HCT116 (cell line): ENCODE measurements around the gene RECQL5. TPM values are rescaled to one million over a fixed set of nuclear protein-coding genes. Genes with fewer than 3 reads are reported as not detected.
A peak's percentile ranks its signal among the peaks of the same experiment; 100 is the strongest.

Experiments used
- ATF3 ChIP-seq: IDR thresholded peaks from 2 replicates; pipeline ENCODE4 v1.6.1; 2012
- CBX3 ChIP-seq: IDR thresholded peaks from 2 replicates; pipeline ENCODE4 v1.6.1; 2012; ENCODE audit warnings: low read depth
- CTCF ChIP-seq, 3 experiments: fragments of 200-600 bp in 1 of 3; sonication (generic) in 1 of 3; IDR thresholded peaks in 2 of 3; conservative IDR thresholded peaks in 1 of 3; 2 replicates each; pipeline ENCODE4 v1.5.1; 2012 to 2017; ENCODE audit warnings: low read depth in 2 of 3, low read length in 2 of 3, antibody characterized with exemption in 1 of 3, borderline replicate concordance in 1 of 3, control low read depth in 1 of 3, mild to moderate bottlenecking in 1 of 3, mixed read lengths in 1 of 3, mixed run types in 1 of 3, moderate library complexity in 1 of 3; ENCODE audit not compliant: insufficient read depth in 1 of 3
- EZH2 ChIP-seq: fragments of 200-600 bp; sonication (generic); IDR thresholded peaks from 2 replicates; pipeline ENCODE4 v1.6.1; 2017; ENCODE audit warnings: antibody characterized with exemption, mixed run types
- JUND ChIP-seq: IDR thresholded peaks from 2 replicates; pipeline ENCODE4 v1.6.1; 2012
- TCF7L2 ChIP-seq: IDR thresholded peaks from 2 replicates; pipeline ENCODE4 v1.7.0; 2011; ENCODE audit warnings: borderline replicate concordance, inconsistent platforms; ENCODE audit not compliant: insufficient read depth, insufficient read length; ENCODE audit errors: extremely low read depth
- YY1 ChIP-seq: IDR thresholded peaks from 2 replicates; pipeline ENCODE4 v1.6.1; 2011; ENCODE audit warnings: low read length, low read depth, moderate library complexity, mild to moderate bottlenecking; ENCODE audit not compliant: insufficient replicate concordance; ENCODE audit errors: extremely low read depth
- ZNF274 ChIP-seq: fragments of 200-500 bp; sonication (Bioruptor generic); IDR thresholded peaks from 2 replicates; pipeline ENCODE4 v1.6.1; 2014; ENCODE audit warnings: mild to moderate bottlenecking, low read depth, low read length, inconsistent platforms
- total RNA-seq: library from RNA; stranded (reverse); gene quantifications from one replicate; pipeline ENCODE4 v1.2.1, GENCODE V29; 2021; ENCODE audit not compliant: unreplicated experiment
- TF ChIP-seq, protein P1 (sequence below): IDR thresholded peaks from 2 replicates; pipeline ENCODE4 v1.6.1; 2012; ENCODE audit warnings: low read depth

Gene RECQL5
- total RNA-seq, 1 experiment from 2014 or later, result 83.3 TPM

- TF ChIP-seq CTCF (IDR thresholded peaks at IDR 0.05 in 2 of 3, conservative IDR thresholded peaks at IDR 0.05 in 1 of 3; ENCODE audit: borderline replicate concordance in 1 of 3, insufficient read depth in 1 of 3, low read depth in 2 of 3, low read length in 2 of 3) (no peak), TCF7L2 (no peak), ZNF274 (no peak), EZH2 (no peak), JUND (peak; percentile 92), YY1 (peak; percentile 29), CBX3 (peak; percentile 93; the same call in 1 of the 2 replicates), ATF3 (no peak)
- TF ChIP-seq, protein P1, sequence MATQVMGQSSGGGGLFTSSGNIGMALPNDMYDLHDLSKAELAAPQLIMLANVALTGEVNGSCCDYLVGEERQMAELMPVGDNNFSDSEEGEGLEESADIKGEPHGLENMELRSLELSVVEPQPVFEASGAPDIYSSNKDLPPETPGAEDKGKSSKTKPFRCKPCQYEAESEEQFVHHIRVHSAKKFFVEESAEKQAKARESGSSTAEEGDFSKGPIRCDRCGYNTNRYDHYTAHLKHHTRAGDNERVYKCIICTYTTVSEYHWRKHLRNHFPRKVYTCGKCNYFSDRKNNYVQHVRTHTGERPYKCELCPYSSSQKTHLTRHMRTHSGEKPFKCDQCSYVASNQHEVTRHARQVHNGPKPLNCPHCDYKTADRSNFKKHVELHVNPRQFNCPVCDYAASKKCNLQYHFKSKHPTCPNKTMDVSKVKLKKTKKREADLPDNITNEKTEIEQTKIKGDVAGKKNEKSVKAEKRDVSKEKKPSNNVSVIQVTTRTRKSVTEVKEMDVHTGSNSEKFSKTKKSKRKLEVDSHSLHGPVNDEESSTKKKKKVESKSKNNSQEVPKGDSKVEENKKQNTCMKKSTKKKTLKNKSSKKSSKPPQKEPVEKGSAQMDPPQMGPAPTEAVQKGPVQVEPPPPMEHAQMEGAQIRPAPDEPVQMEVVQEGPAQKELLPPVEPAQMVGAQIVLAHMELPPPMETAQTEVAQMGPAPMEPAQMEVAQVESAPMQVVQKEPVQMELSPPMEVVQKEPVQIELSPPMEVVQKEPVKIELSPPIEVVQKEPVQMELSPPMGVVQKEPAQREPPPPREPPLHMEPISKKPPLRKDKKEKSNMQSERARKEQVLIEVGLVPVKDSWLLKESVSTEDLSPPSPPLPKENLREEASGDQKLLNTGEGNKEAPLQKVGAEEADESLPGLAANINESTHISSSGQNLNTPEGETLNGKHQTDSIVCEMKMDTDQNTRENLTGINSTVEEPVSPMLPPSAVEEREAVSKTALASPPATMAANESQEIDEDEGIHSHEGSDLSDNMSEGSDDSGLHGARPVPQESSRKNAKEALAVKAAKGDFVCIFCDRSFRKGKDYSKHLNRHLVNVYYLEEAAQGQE, result no peak
These were observed 16.6 kb upstream of the RECQL5 start (continued) for GRCh38 chr17:75683583-75683982.
